ENCODE results near the gene ZNF77. TPM values are rescaled to one million over a fixed set of nuclear protein-coding genes. Genes with fewer than 3 reads are reported as not detected.

ZNF77 gene
- total RNA-seq, 1 donor, result 5.8 TPM

DNA sequence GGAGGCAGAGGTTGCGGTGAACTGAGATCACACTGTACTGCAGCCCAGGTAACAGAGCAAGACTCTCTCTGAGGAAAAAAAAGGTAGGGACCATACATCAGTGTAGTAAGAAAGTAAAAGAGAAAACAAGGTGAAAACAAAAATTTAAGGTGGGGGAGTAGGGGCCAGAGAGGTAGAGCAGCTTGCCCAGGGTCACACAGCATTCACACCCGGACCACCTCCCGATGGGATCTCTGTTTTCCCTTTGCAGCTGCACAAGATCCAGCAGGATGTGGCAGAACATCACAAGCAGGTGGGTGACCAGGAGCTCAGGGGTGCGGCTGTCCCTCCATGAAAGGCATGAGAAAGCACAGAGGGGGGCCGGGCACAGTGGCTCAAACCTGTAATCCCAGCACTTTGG, 37.1 kb upstream of the ZNF77 start:
- no peak overlapping the region for H2AFZ ChIP-seq (ENCODE audit: low read length)
- H3K36me3 ChIP-seq (ENCODE audit: insufficient read depth, low read length), result no peaks in the 10 kb centered on the region
- H3K27ac ChIP-seq (ENCODE audit: low read depth, low read length), result no peak overlapping the region
- peak; percentile 72 for DNase-seq (ENCODE audit: insufficient read length, low spot score, missing footprints)
- TF ChIP-seq, protein P1, sequence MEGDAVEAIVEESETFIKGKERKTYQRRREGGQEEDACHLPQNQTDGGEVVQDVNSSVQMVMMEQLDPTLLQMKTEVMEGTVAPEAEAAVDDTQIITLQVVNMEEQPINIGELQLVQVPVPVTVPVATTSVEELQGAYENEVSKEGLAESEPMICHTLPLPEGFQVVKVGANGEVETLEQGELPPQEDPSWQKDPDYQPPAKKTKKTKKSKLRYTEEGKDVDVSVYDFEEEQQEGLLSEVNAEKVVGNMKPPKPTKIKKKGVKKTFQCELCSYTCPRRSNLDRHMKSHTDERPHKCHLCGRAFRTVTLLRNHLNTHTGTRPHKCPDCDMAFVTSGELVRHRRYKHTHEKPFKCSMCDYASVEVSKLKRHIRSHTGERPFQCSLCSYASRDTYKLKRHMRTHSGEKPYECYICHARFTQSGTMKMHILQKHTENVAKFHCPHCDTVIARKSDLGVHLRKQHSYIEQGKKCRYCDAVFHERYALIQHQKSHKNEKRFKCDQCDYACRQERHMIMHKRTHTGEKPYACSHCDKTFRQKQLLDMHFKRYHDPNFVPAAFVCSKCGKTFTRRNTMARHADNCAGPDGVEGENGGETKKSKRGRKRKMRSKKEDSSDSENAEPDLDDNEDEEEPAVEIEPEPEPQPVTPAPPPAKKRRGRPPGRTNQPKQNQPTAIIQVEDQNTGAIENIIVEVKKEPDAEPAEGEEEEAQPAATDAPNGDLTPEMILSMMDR (IDR thresholded peaks at IDR 0.05; ENCODE audit: extremely low read depth, low read depth, low read length), result no peak
- no peak overlapping the region for H3K4me3 ChIP-seq (ENCODE audit: insufficient read depth, low read length)
- no peaks in the 10 kb centered on the region for H3K79me2 ChIP-seq (ENCODE audit: insufficient read depth, low read length)
- peaks cover 4% of the 10 kb centered on the region for H3K27me3 ChIP-seq (ENCODE audit: insufficient read depth, low read length)
- H3K4me2 ChIP-seq (ENCODE audit: insufficient read depth, low read length), result no peak overlapping the region
- no peaks in the 10 kb centered on the region for H4K20me1 ChIP-seq (ENCODE audit: insufficient read depth, low read length)
- peaks cover 23% of the 10 kb centered on the region for H3K4me1 ChIP-seq (ENCODE audit: insufficient read depth, low read length)
- H3K9me3 ChIP-seq (ENCODE audit: low read depth, low read length), result no peaks in the 10 kb centered on the region

DNA sequence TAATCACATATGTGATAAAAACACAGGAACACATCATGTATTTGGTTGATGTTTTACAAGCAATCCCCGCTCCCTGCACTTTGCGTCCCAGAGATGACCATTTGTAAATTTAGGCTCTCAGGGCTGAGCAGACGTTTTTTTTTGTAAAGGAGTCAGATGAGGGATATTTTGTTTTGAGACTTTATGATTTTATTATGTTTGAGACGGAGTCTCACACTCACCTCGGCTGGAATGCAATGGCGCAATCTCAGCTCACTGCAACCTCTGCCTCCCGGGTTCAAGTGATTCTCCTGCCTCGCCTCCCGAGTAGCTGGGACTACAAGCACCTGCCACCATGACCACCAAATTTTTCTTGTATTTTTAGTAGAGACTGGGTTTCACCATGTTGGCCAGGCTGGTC, 34.0 kb upstream of the ZNF77 start:
- no peaks in the 10 kb centered on the region for H3K36me3 ChIP-seq (ENCODE audit: insufficient read depth, low read length)
- no peak overlapping the region for H3K27ac ChIP-seq (ENCODE audit: low read depth, low read length)
- H2AFZ ChIP-seq (ENCODE audit: low read length), result no peak overlapping the region
- DNase-seq (ENCODE audit: insufficient read length, low spot score, missing footprints), result no peak
- H3K27me3 ChIP-seq (ENCODE audit: insufficient read depth, low read length), result no peaks in the 10 kb centered on the region
- H4K20me1 ChIP-seq (ENCODE audit: insufficient read depth, low read length), result no peaks in the 10 kb centered on the region
- H3K4me3 ChIP-seq (ENCODE audit: insufficient read depth, low read length), result no peak overlapping the region
- TF ChIP-seq, protein P1 (IDR thresholded peaks at IDR 0.05; ENCODE audit: extremely low read depth, low read depth, low read length), result no peak
- no peaks in the 10 kb centered on the region for H3K79me2 ChIP-seq (ENCODE audit: insufficient read depth, low read length)
- no peaks in the 10 kb centered on the region for H3K9me3 ChIP-seq (ENCODE audit: low read depth, low read length)
- peaks cover 24% of the 10 kb centered on the region for H3K4me1 ChIP-seq (ENCODE audit: insufficient read depth, low read length)
- H3K4me2 ChIP-seq (ENCODE audit: insufficient read depth, low read length), result no peak overlapping the region

DNA sequence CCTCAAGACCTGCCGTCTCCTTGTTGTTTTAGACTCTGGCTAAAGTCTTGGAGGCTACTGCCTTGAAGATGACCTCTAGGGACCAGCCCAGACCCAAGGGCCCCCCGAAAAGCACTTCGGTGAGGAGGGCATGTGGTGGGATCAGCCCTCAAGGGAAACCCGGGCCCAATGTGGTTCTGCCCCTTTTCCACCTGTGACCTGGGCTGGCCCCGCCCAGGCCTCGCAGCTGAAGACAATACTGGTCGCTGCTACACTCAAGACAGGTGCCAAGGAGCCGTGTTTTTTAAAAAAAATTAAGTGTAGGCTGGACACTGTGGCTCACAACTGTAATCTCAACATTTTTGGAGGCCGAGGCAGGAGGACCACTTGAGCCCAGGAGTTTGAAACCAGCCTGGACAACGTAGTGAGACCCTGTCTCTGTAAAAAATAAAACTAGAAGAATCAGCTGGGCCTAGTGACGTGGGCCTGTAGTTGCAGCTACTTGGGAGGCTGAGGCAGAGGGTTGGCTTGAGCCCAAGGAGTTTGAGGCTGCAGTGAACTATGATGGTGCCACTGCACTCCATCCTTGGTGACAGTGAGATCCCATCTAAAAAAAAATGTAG, 33.5 kb upstream of the ZNF77 start:
- no peaks in the 10 kb centered on the region for H3K36me3 ChIP-seq (ENCODE audit: insufficient read depth, low read length)
- no peaks in the 10 kb centered on the region for H3K27me3 ChIP-seq (ENCODE audit: insufficient read depth, low read length)
- H3K4me2 ChIP-seq (ENCODE audit: insufficient read depth, low read length), result no peak overlapping the region
- H3K4me3 ChIP-seq (ENCODE audit: insufficient read depth, low read length), result no peak overlapping the region
- no peak overlapping the region for H2AFZ ChIP-seq (ENCODE audit: low read length)
- peaks cover 19% of the 10 kb centered on the region for H3K4me1 ChIP-seq (ENCODE audit: insufficient read depth, low read length)
- H3K27ac ChIP-seq (ENCODE audit: low read depth, low read length), result no peak overlapping the region
- peak; percentile 29 for DNase-seq (ENCODE audit: insufficient read length, low spot score, missing footprints)
- no peaks in the 10 kb centered on the region for H3K9me3 ChIP-seq (ENCODE audit: low read depth, low read length)
- no peaks in the 10 kb centered on the region for H4K20me1 ChIP-seq (ENCODE audit: insufficient read depth, low read length)
- TF ChIP-seq, protein P1 (IDR thresholded peaks at IDR 0.05; ENCODE audit: extremely low read depth, low read depth, low read length), result no peak
- H3K79me2 ChIP-seq (ENCODE audit: insufficient read depth, low read length), result no peaks in the 10 kb centered on the region

DNA sequence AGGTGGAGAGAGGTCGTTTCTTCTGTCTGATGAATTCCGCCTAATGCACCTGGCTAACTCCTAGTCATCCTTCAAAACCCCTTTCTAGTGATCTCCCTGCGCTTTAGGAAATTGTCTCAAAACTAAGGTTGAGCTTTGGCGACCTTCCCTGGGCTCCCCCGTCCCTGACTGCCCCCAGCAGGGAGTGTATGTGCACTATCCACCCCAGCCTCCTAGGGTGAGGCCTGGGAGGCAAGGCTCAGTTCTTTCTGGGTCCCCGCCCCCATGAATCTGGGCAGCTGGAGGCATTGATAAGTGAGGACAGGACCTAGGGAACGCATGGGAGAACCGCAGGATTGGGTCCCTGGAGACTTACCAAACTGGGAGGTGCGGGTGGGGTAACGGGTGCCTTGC, 33.0 kb upstream of the ZNF77 start:
- DNase-seq (ENCODE audit: insufficient read length, low spot score, missing footprints), result no peak
- Histone ChIP-seq H3K4me1 (ENCODE audit: insufficient read depth, low read length) (peaks cover 14% of the 10 kb centered on the region), H3K9me3 (ENCODE audit: low read depth, low read length) (no peaks in the 10 kb centered on the region), H3K4me3 (ENCODE audit: insufficient read depth, low read length) (no peak overlapping the region), H3K79me2 (ENCODE audit: insufficient read depth, low read length) (no peaks in the 10 kb centered on the region), H3K27me3 (ENCODE audit: insufficient read depth, low read length) (no peaks in the 10 kb centered on the region), H4K20me1 (ENCODE audit: insufficient read depth, low read length) (no peaks in the 10 kb centered on the region), H3K27ac (ENCODE audit: low read depth, low read length) (no peak overlapping the region), H3K36me3 (ENCODE audit: insufficient read depth, low read length) (no peaks in the 10 kb centered on the region), H2AFZ (ENCODE audit: low read length) (no peak overlapping the region), H3K4me2 (ENCODE audit: insufficient read depth, low read length) (no peak overlapping the region)
- TF ChIP-seq, protein P1 (IDR thresholded peaks at IDR 0.05; ENCODE audit: extremely low read depth, low read depth, low read length), result no peak
